ENCODE measurements around the gene NXF2.
"Not testable (repeated sequence)": the region's sequence is repeated elsewhere in the genome, so short reads cannot be mapped to it uniquely, and the experiment has no call there.

The NXF2 gene

GRCh38 chrX:102246893-102247292 lies at the start of gene NXF2:
TSS of gene NXF2 (plus strand) at chrX:102247167. CDS start at chrX:102307079, 59,912 bp downstream.
- H3K4me3 Mint-ChIP-seq, CTCF ChIA-PET: not testable (repeated sequence)

GRCh38 chrX:102207940-102208339 lies 39.0 kb upstream of the NXF2 start:
- H3K36me3 Mint-ChIP-seq, result not testable (repeated sequence)

More at GRCh38 chrX:102246893-102247292, at the start of gene NXF2:
- not testable (repeated sequence) for H3K27me3 Mint-ChIP-seq, H3K9me3 Mint-ChIP-seq, H3K36me3 Mint-ChIP-seq, H3K4me1 Mint-ChIP-seq, H3K27ac Mint-ChIP-seq, DNase-seq

GRCh38 chrX:102214986-102215385 lies 32.0 kb upstream of the NXF2 start, which contains the start of gene TCP11X1:
TSS of gene TCP11X1 (plus strand) at chrX:102215301.
- H3K36me3 Mint-ChIP-seq, H3K4me3 Mint-ChIP-seq, H3K9me3 Mint-ChIP-seq, H3K27ac Mint-ChIP-seq, CTCF ChIA-PET, DNase-seq, H3K4me1 Mint-ChIP-seq, H3K27me3 Mint-ChIP-seq: not testable (repeated sequence)

More at GRCh38 chrX:102207940-102208339, 39.0 kb upstream of the NXF2 start:
- DNase-seq, CTCF ChIA-PET, H3K4me3 Mint-ChIP-seq, H3K27me3 Mint-ChIP-seq, H3K27ac Mint-ChIP-seq, H3K9me3 Mint-ChIP-seq, H3K4me1 Mint-ChIP-seq: not testable (repeated sequence)

- H3K4me3 Mint-ChIP-seq, H3K4me1 Mint-ChIP-seq, H3K27me3 Mint-ChIP-seq, CTCF ChIA-PET, H3K36me3 Mint-ChIP-seq, H3K9me3 Mint-ChIP-seq, DNase-seq, H3K27ac Mint-ChIP-seq: not testable (repeated sequence)
These were observed 30.5 kb upstream of the NXF2 start for GRCh38 chrX:102216497-102216896.

- H3K4me1 Mint-ChIP-seq, H3K4me3 Mint-ChIP-seq, DNase-seq, CTCF ChIA-PET, H3K27ac Mint-ChIP-seq, H3K36me3 Mint-ChIP-seq, H3K27me3 Mint-ChIP-seq, H3K9me3 Mint-ChIP-seq: not testable (repeated sequence)
These were observed 11.3 kb upstream of the NXF2 start for GRCh38 chrX:102235678-102236077.

GRCh38 chrX:102240265-102240664 lies 6.7 kb upstream of the NXF2 start:
- H3K9me3 Mint-ChIP-seq, H3K36me3 Mint-ChIP-seq, CTCF ChIA-PET, DNase-seq, H3K4me3 Mint-ChIP-seq, H3K27me3 Mint-ChIP-seq, H3K4me1 Mint-ChIP-seq, H3K27ac Mint-ChIP-seq: not testable (repeated sequence)

GRCh38 chrX:102272231-102272630 lies 25.3 kb downstream of the NXF2 start:
- CTCF ChIA-PET, H3K9me3 Mint-ChIP-seq, H3K27me3 Mint-ChIP-seq, H3K27ac Mint-ChIP-seq, H3K4me3 Mint-ChIP-seq, H3K36me3 Mint-ChIP-seq, H3K4me1 Mint-ChIP-seq, DNase-seq: not testable (repeated sequence)

- Mint-ChIP-seq H3K36me3 (no peaks in the 10 kb centered on the region), H3K27me3 (no peaks in the 10 kb centered on the region), H3K4me1 (no peaks in the 10 kb centered on the region), H3K27ac (no peak overlapping the region), H3K4me3 (no peak overlapping the region), H3K9me3 (no peaks in the 10 kb centered on the region)
- CTCF ChIA-PET, result no interaction called here
- DNase-seq, result no peak
These were observed 91.2 kb downstream of the NXF2 start for GRCh38 chrX:102338162-102338561.

GRCh38 chrX:102339312-102340298 lies 92.6 kb downstream of the NXF2 start:
- DNase-seq, result peak; percentile 16
- no peaks in the 10 kb centered on the region for H3K4me1 Mint-ChIP-seq
- H3K36me3 Mint-ChIP-seq, result no peaks in the 10 kb centered on the region

GRCh38 chrX:102341867-102342266 lies 94.9 kb downstream of the NXF2 start:
- DNase-seq, result no peak
- Mint-ChIP-seq H3K9me3 (no peaks in the 10 kb centered on the region), H3K4me3 (no peak overlapping the region), H3K27me3 (no peaks in the 10 kb centered on the region), H3K4me1 (no peaks in the 10 kb centered on the region), H3K36me3 (no peaks in the 10 kb centered on the region), H3K27ac (no peak overlapping the region)
- CTCF ChIA-PET, result interaction anchor here (1.4 kb wide), 1 partner anchor 191 kb away, joined by 3 read pairs; no protein-coding TSS in a partner anchor

More at GRCh38 chrX:102339312-102340298, 92.6 kb downstream of the NXF2 start:
- Mint-ChIP-seq H3K9me3 (no peaks in the 10 kb centered on the region), H3K27me3 (no peaks in the 10 kb centered on the region), H3K4me3 (no peak overlapping the region), H3K27ac (no peak overlapping the region)
- CTCF ChIA-PET, result no interaction called here

- H3K27me3 Mint-ChIP-seq, result no peaks in the 10 kb centered on the region
- H3K27ac Mint-ChIP-seq, result no peak overlapping the region
- H3K9me3 Mint-ChIP-seq, result no peaks in the 10 kb centered on the region
- peak; percentile 69 for DNase-seq
- H3K4me3 Mint-ChIP-seq, result no peak overlapping the region
- CTCF ChIA-PET, result no interaction called here
- H3K4me1 Mint-ChIP-seq, result no peaks in the 10 kb centered on the region
- H3K36me3 Mint-ChIP-seq, result no peaks in the 10 kb centered on the region
These were observed 98.9 kb downstream of the NXF2 start for GRCh38 chrX:102345916-102346315.
